ENCODE results near the gene KLHL29. TPM values are rescaled to one million over a fixed set of nuclear protein-coding genes. Genes with fewer than 3 reads are reported as not detected.

KLHL29 gene
- total and polyA plus RNA-seq, 2 experiments from 2014 or later, result 1.5 to 6.5 TPM

GRCh38 chr2:23512778-23513177 is 127.8 kb downstream of the KLHL29 start:
- no peaks in the 10 kb centered on the region for H4K20me1 ChIP-seq (replicated peaks; ENCODE audit: insufficient read depth)
- DNase-seq (ENCODE audit: low spot score) (no peak), ATAC-seq (no peak)
- 0 out of 2 replicates have a peak, but pooled peaks cover 5% of the 10 kb centered on the region for H3K9me2 ChIP-seq (ENCODE audit: insufficient read depth)
- H2AFZ ChIP-seq, result no peak overlapping the region
- H3K27me3 ChIP-seq (ENCODE audit: insufficient read depth), result no peaks in the 10 kb centered on the region
- H3K36me3 ChIP-seq (ENCODE audit: insufficient read depth), result no peaks in the 10 kb centered on the region
- H3K4me1 Mint-ChIP-seq, result no peaks in the 10 kb centered on the region
- no peaks in the 10 kb centered on the region for H3K4me1 ChIP-seq (ENCODE audit: insufficient read depth)
- no peak overlapping the region for H3K4me2 ChIP-seq
- no peak overlapping the region for H3K4me3 ChIP-seq
- no peaks in the 10 kb centered on the region for H3K9me3 Mint-ChIP-seq
- no peaks in the 10 kb centered on the region for H3F3A ChIP-seq (replicated peaks; ENCODE audit: low read depth)
- no peaks in the 10 kb centered on the region for H3K36me3 Mint-ChIP-seq (ENCODE audit: low read depth)
- no peaks in the 10 kb centered on the region for H3K79me2 ChIP-seq (replicated peaks; ENCODE audit: insufficient read depth)
- H3K27ac ChIP-seq (ENCODE audit: low read depth), result no peak overlapping the region
- TF ChIP-seq EZH2 (IDR thresholded peaks at IDR 0.05; ENCODE audit: low read depth, unreplicated experiment) (no peak), ZNF331 (CRISPR knock-in tag; IDR thresholded peaks at IDR 0.05; ENCODE audit: low read depth) (no peak), NANOG (IDR thresholded peaks at IDR 0.05; ENCODE audit: borderline replicate concordance) (no peak), POLR2AphosphoS5 (IDR thresholded peaks at IDR 0.05; ENCODE audit: low read depth) (no peak)
- TF ChIP-seq, protein P1, sequence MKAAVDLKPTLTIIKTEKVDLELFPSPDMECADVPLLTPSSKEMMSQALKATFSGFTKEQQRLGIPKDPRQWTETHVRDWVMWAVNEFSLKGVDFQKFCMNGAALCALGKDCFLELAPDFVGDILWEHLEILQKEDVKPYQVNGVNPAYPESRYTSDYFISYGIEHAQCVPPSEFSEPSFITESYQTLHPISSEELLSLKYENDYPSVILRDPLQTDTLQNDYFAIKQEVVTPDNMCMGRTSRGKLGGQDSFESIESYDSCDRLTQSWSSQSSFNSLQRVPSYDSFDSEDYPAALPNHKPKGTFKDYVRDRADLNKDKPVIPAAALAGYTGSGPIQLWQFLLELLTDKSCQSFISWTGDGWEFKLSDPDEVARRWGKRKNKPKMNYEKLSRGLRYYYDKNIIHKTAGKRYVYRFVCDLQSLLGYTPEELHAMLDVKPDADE (IDR thresholded peaks at IDR 0.05), result no peak
- TF ChIP-seq, protein P2, sequence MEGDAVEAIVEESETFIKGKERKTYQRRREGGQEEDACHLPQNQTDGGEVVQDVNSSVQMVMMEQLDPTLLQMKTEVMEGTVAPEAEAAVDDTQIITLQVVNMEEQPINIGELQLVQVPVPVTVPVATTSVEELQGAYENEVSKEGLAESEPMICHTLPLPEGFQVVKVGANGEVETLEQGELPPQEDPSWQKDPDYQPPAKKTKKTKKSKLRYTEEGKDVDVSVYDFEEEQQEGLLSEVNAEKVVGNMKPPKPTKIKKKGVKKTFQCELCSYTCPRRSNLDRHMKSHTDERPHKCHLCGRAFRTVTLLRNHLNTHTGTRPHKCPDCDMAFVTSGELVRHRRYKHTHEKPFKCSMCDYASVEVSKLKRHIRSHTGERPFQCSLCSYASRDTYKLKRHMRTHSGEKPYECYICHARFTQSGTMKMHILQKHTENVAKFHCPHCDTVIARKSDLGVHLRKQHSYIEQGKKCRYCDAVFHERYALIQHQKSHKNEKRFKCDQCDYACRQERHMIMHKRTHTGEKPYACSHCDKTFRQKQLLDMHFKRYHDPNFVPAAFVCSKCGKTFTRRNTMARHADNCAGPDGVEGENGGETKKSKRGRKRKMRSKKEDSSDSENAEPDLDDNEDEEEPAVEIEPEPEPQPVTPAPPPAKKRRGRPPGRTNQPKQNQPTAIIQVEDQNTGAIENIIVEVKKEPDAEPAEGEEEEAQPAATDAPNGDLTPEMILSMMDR (conservative IDR thresholded peaks at IDR 0.05; ENCODE audit: low read depth in 2 of 2), result no peak
- no peak overlapping the region for H3K4me3 Mint-ChIP-seq
- H3K27ac Mint-ChIP-seq, result no peak overlapping the region
- peaks cover 3% of the 10 kb centered on the region for H3K27me3 Mint-ChIP-seq (ENCODE audit: insufficient read depth, low read depth, poor library complexity)

- no peak overlapping the region for H3K27ac Mint-ChIP-seq
- no peak overlapping the region for H2AFZ ChIP-seq
- peak overlapping the region; percentile 52; the same call in 2 of the 3 replicates for H3K4me3 Mint-ChIP-seq
- no peaks in the 10 kb centered on the region for H3K36me3 ChIP-seq (ENCODE audit: insufficient read depth)
- no peaks in the 10 kb centered on the region for H3K4me1 Mint-ChIP-seq
- no peak overlapping the region for H3K27ac ChIP-seq (ENCODE audit: low read depth)
- no peaks in the 10 kb centered on the region for H3K9me3 Mint-ChIP-seq
- H3K36me3 Mint-ChIP-seq (ENCODE audit: low read depth), result no peaks in the 10 kb centered on the region
- peak; percentile 39 for ATAC-seq
- H3K27me3 ChIP-seq (ENCODE audit: insufficient read depth), result no peaks in the 10 kb centered on the region
- no peaks in the 10 kb centered on the region for H3K79me2 ChIP-seq (replicated peaks; ENCODE audit: insufficient read depth)
- no peaks in the 10 kb centered on the region for H3F3A ChIP-seq (replicated peaks; ENCODE audit: low read depth)
- no peak overlapping the region for H3K4me2 ChIP-seq
- no peak overlapping the region for H3K4me3 ChIP-seq
- no peak for DNase-seq (ENCODE audit: low spot score)
- no peaks in the 10 kb centered on the region for H4K20me1 ChIP-seq (replicated peaks; ENCODE audit: insufficient read depth)
- H3K27me3 Mint-ChIP-seq (ENCODE audit: insufficient read depth, low read depth, poor library complexity), result peaks cover 3% of the 10 kb centered on the region
- H3K9me2 ChIP-seq (ENCODE audit: insufficient read depth), result 0 out of 2 replicates have a peak, but pooled peaks cover 5% of the 10 kb centered on the region
- H3K4me1 ChIP-seq (ENCODE audit: insufficient read depth), result no peaks in the 10 kb centered on the region
- no peak for TF ChIP-seq CREB1 (CRISPR knock-in tag; IDR thresholded peaks at IDR 0.05; ENCODE audit: low read depth)
- TF ChIP-seq JUNB (IDR thresholded peaks at IDR 0.05; ENCODE audit: unreplicated experiment), result no peak
- no peak for TF ChIP-seq ZNF114 (CRISPR knock-in tag; IDR thresholded peaks at IDR 0.05)
- TF ChIP-seq, protein P1 (IDR thresholded peaks at IDR 0.05), result no peak
- TF ChIP-seq, protein P2 (conservative IDR thresholded peaks at IDR 0.05; ENCODE audit: low read depth in 2 of 2), result no peak
These were observed 128.4 kb downstream of the KLHL29 start for GRCh38 chr2:23513245-23513871.
